Gastroesophageal sphincter (tissue), 3 donors: Measurements from ENCODE around the gene GRB2.
A peak's percentile ranks its signal among the peaks of the same experiment; 100 is the strongest.

Source experiments
- POLR2A ChIP-seq, 2 donors: fragments of 450-650 bp; IDR thresholded peaks; one replicate each; pipeline ENCODE4 v1.6.1; 2017; ENCODE audit warnings: antibody characterized with exemption in 2 of 2, mild to moderate bottlenecking in 2 of 2, moderate library complexity in 1 of 2
- POLR2AphosphoS5 ChIP-seq: sonication (generic); formaldehyde crosslinking; IDR thresholded peaks from one replicate; pipeline ENCODE4 v1.6.1; 2017; ENCODE audit warnings: antibody characterized with exemption
- TF ChIP-seq, protein P1 (sequence below), 4 experiments: fragments of 200-600 bp in 2 of 4; fragments of 450-650 bp in 2 of 4; sonication (generic) in 1 of 4; IDR thresholded peaks; one replicate each; pipeline ENCODE4 v1.5.1; 2017 to 2019; ENCODE audit warnings: antibody characterized with exemption in 4 of 4, mild to moderate bottlenecking in 2 of 4, moderate library complexity in 2 of 4

DNA sequence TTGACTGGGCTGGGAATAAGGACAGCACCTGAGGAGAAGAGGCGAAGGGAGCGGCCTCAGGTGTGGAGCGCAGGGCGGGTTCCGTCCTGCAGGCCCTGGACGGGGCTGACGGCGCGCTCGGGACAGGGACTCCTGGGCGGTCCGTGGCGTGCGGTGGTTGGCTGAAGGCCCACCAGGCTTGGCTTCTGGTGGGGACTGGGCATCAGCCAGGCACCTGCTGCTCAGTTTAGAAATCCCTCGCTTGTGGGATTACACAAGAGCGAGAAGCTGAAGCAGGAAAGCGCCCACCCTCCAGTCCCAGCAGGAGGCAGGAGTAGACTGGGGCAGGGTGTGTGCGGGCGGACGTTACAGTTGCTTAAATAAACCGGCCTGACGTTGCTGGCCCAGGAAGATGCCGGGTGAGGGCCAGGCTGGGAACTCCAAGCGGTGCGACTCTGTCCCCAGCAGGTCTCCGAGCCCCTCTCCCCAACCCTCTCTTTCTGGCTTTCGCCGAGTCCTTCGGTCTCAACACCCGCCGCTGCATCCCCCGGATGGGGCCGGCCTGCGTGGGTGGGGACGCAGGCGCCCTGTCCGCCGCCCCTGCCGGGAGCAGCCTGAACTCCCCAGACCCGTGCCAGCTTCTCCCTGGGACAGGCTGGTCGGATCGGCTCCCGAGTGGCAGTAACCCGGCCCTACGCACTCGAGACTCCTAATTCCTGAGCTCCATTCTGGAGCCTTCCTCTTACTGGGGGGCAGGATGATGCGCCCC, 135.1 kb downstream of the GRB2 start:
- TF ChIP-seq, protein P1, sequence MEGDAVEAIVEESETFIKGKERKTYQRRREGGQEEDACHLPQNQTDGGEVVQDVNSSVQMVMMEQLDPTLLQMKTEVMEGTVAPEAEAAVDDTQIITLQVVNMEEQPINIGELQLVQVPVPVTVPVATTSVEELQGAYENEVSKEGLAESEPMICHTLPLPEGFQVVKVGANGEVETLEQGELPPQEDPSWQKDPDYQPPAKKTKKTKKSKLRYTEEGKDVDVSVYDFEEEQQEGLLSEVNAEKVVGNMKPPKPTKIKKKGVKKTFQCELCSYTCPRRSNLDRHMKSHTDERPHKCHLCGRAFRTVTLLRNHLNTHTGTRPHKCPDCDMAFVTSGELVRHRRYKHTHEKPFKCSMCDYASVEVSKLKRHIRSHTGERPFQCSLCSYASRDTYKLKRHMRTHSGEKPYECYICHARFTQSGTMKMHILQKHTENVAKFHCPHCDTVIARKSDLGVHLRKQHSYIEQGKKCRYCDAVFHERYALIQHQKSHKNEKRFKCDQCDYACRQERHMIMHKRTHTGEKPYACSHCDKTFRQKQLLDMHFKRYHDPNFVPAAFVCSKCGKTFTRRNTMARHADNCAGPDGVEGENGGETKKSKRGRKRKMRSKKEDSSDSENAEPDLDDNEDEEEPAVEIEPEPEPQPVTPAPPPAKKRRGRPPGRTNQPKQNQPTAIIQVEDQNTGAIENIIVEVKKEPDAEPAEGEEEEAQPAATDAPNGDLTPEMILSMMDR (IDR thresholded peaks at IDR 0.05): peak in 3 of 4 experiments; percentile 42 to 65 (median 59)
- TF ChIP-seq POLR2A (IDR thresholded peaks at IDR 0.05) (peak in 1 of 2 donors; percentile 55), POLR2AphosphoS5 (peak; percentile 50)
